GM12878 (cell line): ENCODE results near the gene CCL15. TPM values are rescaled to one million over a fixed set of nuclear protein-coding genes. Genes with fewer than 3 reads are reported as not detected.

Source experiments
- ATAC-seq: fragments of 200-7000 bp; cut with Tn5 transposase; 3 replicates; pipeline ENCODE4 v1.9.1; 2020; ENCODE audit warnings: mild to moderate bottlenecking, moderate library complexity
- BruUV-seq: library from RNA; stranded (reverse); fragments of 400-500 nt; replicated peaks from 2 replicates; lab custom pipeline; 2021; lab: Mats Ljungman, UMichigan
- CTCF ChIA-PET: fragments of 300-600 bp; sonication (Branson Sonifier 250); formaldehyde crosslinking; extraction: SDS; loops from one replicate; lab custom pipeline; 2021; ENCODE audit warnings: inconsistent platforms; lab: Yijun Ruan, JAX
- POLR2A ChIA-PET: fragments of 350-600 bp; formaldehyde crosslinking; extraction: SDS; loops from one replicate; lab custom pipeline; 2021; ENCODE audit warnings: inconsistent platforms; lab: Charles Lee
- RAD21 ChIA-PET: fragments of 300-600 bp; sonication (Branson Sonifier 250); formaldehyde crosslinking; loops from one replicate; lab custom pipeline; 2023; ENCODE audit warnings: antibody characterized with exemption; ENCODE audit not compliant: unreplicated experiment; lab: Charles Lee
- SMC1A ChIA-PET: fragments of 300-600 bp; sonication (Branson Sonifier 250); formaldehyde crosslinking; loops from one replicate; lab custom pipeline; 2023; ENCODE audit not compliant: unreplicated experiment, uncharacterized antibody; lab: Charles Lee
- DNase-seq: peaks from one replicate; pipeline ENCODE4 v3.0.0-alpha.2; 2011; ENCODE audit warnings: low read depth, low spot score
- FAIRE-seq: peaks from 3 replicates; lab custom pipeline; 2011; peaks lifted over from hg19 to GRCh38; lab: Jason Lieb, UNC
- H2AFZ ChIP-seq: 2 replicates; pipeline ENCODE4 v1.6.0; 2011; ENCODE audit warnings: low read depth, low read length, control low read depth; ENCODE audit not compliant: control insufficient read depth
- H3K27ac ChIP-seq: 2 replicates; pipeline ENCODE4 v1.5.1; 2011; ENCODE audit warnings: control low read depth; ENCODE audit not compliant: control insufficient read depth, insufficient read depth
- H3K27me3 ChIP-seq, 2 experiments: replicated peaks in 1 of 2; 2 replicates each; pipeline versions ENCODE4 v1.6.0 to v1.6.1; 2011; ENCODE audit warnings: low read length in 1 of 2; ENCODE audit not compliant: control insufficient read depth in 2 of 2, insufficient read depth in 2 of 2
- H3K36me3 ChIP-seq, 2 experiments: 2 replicates each; pipeline ENCODE4 v1.5.1; 2011; ENCODE audit warnings: low read length in 1 of 2; ENCODE audit not compliant: control insufficient read depth in 2 of 2, insufficient read depth in 2 of 2
- H3K4me1 ChIP-seq: 2 replicates; pipeline ENCODE4 v1.6.1; 2011; ENCODE audit warnings: mild to moderate bottlenecking, low read length, moderate library complexity, mixed read lengths; ENCODE audit not compliant: control insufficient read depth, insufficient read depth
- H3K4me2 ChIP-seq: 2 replicates; pipeline ENCODE4 v1.6.0; 2011; ENCODE audit warnings: control low read depth; ENCODE audit not compliant: control insufficient read depth, insufficient read depth
- H3K4me3 ChIP-seq: fragments of 200-600 bp; sonication (generic); 2 replicates; pipeline ENCODE4 v1.5.1; 2016
- H3K79me2 ChIP-seq: 2 replicates; pipeline ENCODE4 v1.6.0; 2011; ENCODE audit warnings: low read length; ENCODE audit not compliant: control insufficient read depth, insufficient read depth
- H3K9ac ChIP-seq: 2 replicates; pipeline ENCODE4 v1.8.0; 2011; ENCODE audit warnings: low read length, control low read depth, mixed read lengths; ENCODE audit not compliant: control insufficient read depth, insufficient read depth
- H3K9me3 ChIP-seq: replicated peaks from 3 replicates; pipeline ENCODE4 v1.5.1; 2011; ENCODE audit warnings: mild to moderate bottlenecking, low read length; ENCODE audit not compliant: control insufficient read depth, insufficient read depth
- H4K20me1 ChIP-seq: 2 replicates; pipeline ENCODE4 v1.6.0; 2011; ENCODE audit not compliant: control insufficient read depth, insufficient read depth
- BCLAF1 ChIP-seq: fragments of 450-650 bp; IDR thresholded peaks from 2 replicates; pipeline ENCODE4 v1.6.1; 2017; ENCODE audit warnings: antibody characterized with exemption, mild to moderate bottlenecking, moderate library complexity
- BHLHE40 ChIP-seq, 2 experiments: fragments of 450-650 bp in 1 of 2; IDR thresholded peaks; 2 replicates each; pipeline ENCODE4 v1.6.1; 2011 to 2017; ENCODE audit warnings: low read depth in 2 of 2, borderline replicate concordance in 1 of 2, improper control_type of control experiment in 1 of 2, low read length in 1 of 2, mild to moderate bottlenecking in 1 of 2
- CUX1 ChIP-seq: IDR thresholded peaks from 2 replicates; pipeline ENCODE4 v1.6.1; 2012; ENCODE audit warnings: improper control_type of control experiment, low read depth, low read length; ENCODE audit not compliant: insufficient replicate concordance
- EED ChIP-seq: sonication (generic); IDR thresholded peaks from 2 replicates; pipeline ENCODE4 v1.6.1; 2016; ENCODE audit warnings: antibody characterized with exemption, low read depth
- ETV6 ChIP-seq, 2 experiments: fragments of 450-650 bp in 1 of 2; IDR thresholded peaks in 1 of 2; conservative IDR thresholded peaks in 1 of 2; 2 replicates each; pipeline ENCODE4 v1.6.1; 2014; ENCODE audit warnings: antibody characterized with exemption in 1 of 2, borderline replicate concordance in 1 of 2, low read depth in 1 of 2, mild to moderate bottlenecking in 1 of 2, moderate library complexity in 1 of 2
- FOXK2 ChIP-seq: fragments of 450-650 bp; IDR thresholded peaks from 2 replicates; pipeline ENCODE4 v1.6.1; 2017; ENCODE audit warnings: mild to moderate bottlenecking, moderate library complexity
- FOXM1 ChIP-seq: IDR thresholded peaks from 2 replicates; pipeline ENCODE4 v1.6.1; 2012; ENCODE audit warnings: low read depth, mild to moderate bottlenecking, inconsistent platforms, low read length, moderate library complexity
- HDAC6 ChIP-seq: fragments of 200-600 bp; sonication (generic); IDR thresholded peaks from one replicate; pipeline ENCODE4 v1.8.0; 2017; ENCODE audit warnings: antibody characterized with exemption; ENCODE audit not compliant: unreplicated experiment
- HDGF ChIP-seq: fragments of 450-650 bp; IDR thresholded peaks from 2 replicates; pipeline ENCODE4 v1.6.1; 2016; ENCODE audit warnings: antibody characterized with exemption
- NBN ChIP-seq: fragments of 450-650 bp; IDR thresholded peaks from 2 replicates; pipeline ENCODE4 v1.6.1; 2016
- NR2C2 ChIP-seq: IDR thresholded peaks from 2 replicates; pipeline ENCODE4 v1.6.1; 2011; ENCODE audit warnings: borderline replicate concordance, low read depth; ENCODE audit not compliant: control insufficient read depth, insufficient read length
- ZNF384 ChIP-seq: IDR thresholded peaks from 2 replicates; pipeline ENCODE4 v1.6.1; 2012; ENCODE audit warnings: low read depth, mild to moderate bottlenecking, low read length, improper control_type of control experiment, borderline replicate concordance
- ZNF622 ChIP-seq: fragments of 450-650 bp; IDR thresholded peaks from 2 replicates; pipeline ENCODE4 v1.6.1; 2017; ENCODE audit warnings: mild to moderate bottlenecking, inconsistent platforms
- WGBS: methylation state at CpG from one replicate; pipeline ENCODE4 v1.1.6; 2016; ENCODE audit warnings: low lambda C conversion rate; ENCODE audit not compliant: insufficient replicate concordance, insufficient coverage; ENCODE audit errors: missing lambda C conversion rate; 5-methylcytosine and 5-hydroxymethylcytosine counted together
- in situ Hi-C: fragments of 300-500 bp; cut with MboI; formaldehyde crosslinking; loops from 9 replicates; pipeline ENCODE4 v1.14.3; 2018; ENCODE audit warnings: mixed read lengths
- intact Hi-C: fragments of 100-400 bp; cut with micrococcal nuclease; formaldehyde crosslinking; loops from one replicate; pipeline ENCODE4 v1.14.2; 2022; ENCODE audit not compliant: unreplicated experiment
- polyA plus RNA-seq, 11 experiments: library from polyadenylated mRNA; depleted of rRNA in 4 of 11; unstranded in 6 of 11; stranded (reverse) in 5 of 11; fragments of >200 nt; fragmentation: Nextera tagmentation in 4 of 11; fragmentation: Illumina TruSeq in 1 of 11; extraction: Ambion mirVana in 4 of 11; extraction: Trizol in 1 of 11; gene quantifications; 1 replicate in 1 of 11; 2 replicates in 10 of 11; pipeline versions ENCODE4 v1.2.1 to v1.2.3, GENCODE V29; 2011 to 2016; ENCODE audit warnings: inconsistent platforms in 2 of 11, missing spikeins in 2 of 11, low read depth in 1 of 11
- total RNA-seq, 4 experiments: library from RNA; depleted of rRNA in 3 of 4; stranded (reverse); fragments of >200 nt in 3 of 4; fragmentation: Illumina TruSeq in 1 of 4; extraction: Trizol in 1 of 4; gene quantifications; 2 replicates each; pipeline versions ENCODE4 v1.2.1 to v1.2.3, GENCODE V29; 2013 to 2021

Gene CCL15
- total and polyA plus RNA-seq, 10 of the 15 experiments (the other 5 are each of a cell fraction or from before 2014, with no cell fraction given) = 0.12 TPM; not detected in 9

- H3K27me3 ChIP-seq = no peaks in the 10 kb centered on the region
These were observed 20.1 kb downstream of the CCL15 start, which contains the start of gene CCL16 for GRCh38 chr17:35981246-35981645. CCL16 (minus strand) TSS chr17:35981497; CDS start chr17:35981420, 77 bp downstream.

More at GRCh38 chr17:35981246-35981645, 20.1 kb downstream of the CCL15 start, which contains the start of gene CCL16:
- TF ChIP-seq BHLHE40 (IDR thresholded peaks at IDR 0.05; ENCODE audit: borderline replicate concordance in 1 of 2, low read depth in 2 of 2, low read length in 1 of 2) (no peak), HDGF (no peak), NBN (no peak), ZNF384 (no peak), FOXK2 (no peak), CUX1 (no peak), NR2C2 (no peak), BCLAF1 (no peak), FOXM1 (no peak), EED (no peak), ETV6 (conservative IDR thresholded peaks at IDR 0.05 in 1 of 2, IDR thresholded peaks at IDR 0.05 in 1 of 2; ENCODE audit: borderline replicate concordance in 1 of 2, low read depth in 1 of 2) (no peak), HDAC6 (no peak), ZNF622 (no peak)
- intact Hi-C loops = no loop called here
- Histone ChIP-seq H3K9me3 (no peaks in the 10 kb centered on the region; the same call in 1 of the 3 replicates), H3K4me2 (no peak within 1 kb of the TSS), H3K4me1 (peaks cover 6% of the 10 kb centered on the region; the same call in 1 of the 2 replicates), H3K79me2 (no peaks in the 10 kb centered on the region), H2AFZ (no peak within 1 kb of the TSS), H3K9ac (no peak within 1 kb of the TSS), H3K27ac (no peak within 1 kb of the TSS), H3K36me3 (no peaks in the 10 kb centered on the region), H4K20me1 (no peaks in the 10 kb centered on the region), H3K4me3 (no peak within 1 kb of the TSS)
- in situ Hi-C loops = no loop called here
- ChIA-PET POLR2A (interaction anchor here (1.0 kb wide), 1 partner anchor 10 kb away, joined by 4 read pairs; no protein-coding TSS in a partner anchor), RAD21 (interaction anchor here (0.6 to 17.2 kb wide), 9 partner anchors 10 to 912 kb away, joined by 3 to 342 read pairs (median 5); partner anchors contain the start of gene CCL18), SMC1A (interaction anchor here (0.7 to 17.2 kb wide), 11 partner anchors 9 to 744 kb away, joined by 3 to 485 read pairs (median 7); partner anchors contain the start of gene CCL15), CTCF (interaction anchor here (0.5 to 19.0 kb wide), 12 partner anchors 8 to 502 kb away, joined by 3 to 622 read pairs (median 6); partner anchors contain the start of gene CCL23)
- 55% methylated on average over 12 of the region's 12 CpGs for WGBS
- ATAC-seq (no peak), FAIRE-seq (no peak), DNase-seq (no peak)
- BruUV-seq = no TSS peak
